SKM-1 treated with dmso at 0.1 percent for 144 hours (cell line): Measurements from ENCODE around the gene POT1.
A peak's percentile ranks its signal among the peaks of the same experiment; 100 is the strongest.
"Not testable (repeated sequence)": the region's sequence is repeated elsewhere in the genome, so short reads cannot be mapped to it uniquely, and the experiment has no call there.

Experiments
- DNase-seq: peaks from one replicate; lab custom pipeline; 2025; ENCODE audit not compliant: unreplicated experiment; lab: John Stamatoyannopoulos, UW

The POT1 gene

GRCh38 chr7:124929467-124930172, at the start of gene POT1:
POT1 (minus strand) TSS chr7:124929825; CDS start chr7:124897173, 32,652 bp downstream.
- peak; percentile 99 for DNase-seq

- DNase-seq: not testable (repeated sequence)
Observed at GRCh38 chr7:124975131-124975530, 45.5 kb upstream of the POT1 start.

- DNase-seq: no peak
Observed at GRCh38 chr7:124965553-124965952, 35.9 kb upstream of the POT1 start.

GRCh38 chr7:124959676-124960075, 30.1 kb upstream of the POT1 start:
- DNase-seq: no peak

GRCh38 chr7:124957952-124958351, 28.3 kb upstream of the POT1 start:
- DNase-seq: not testable (repeated sequence)

GRCh38 chr7:124956160-124956559, 26.5 kb upstream of the POT1 start:
- no peak for DNase-seq

- no peak for DNase-seq
Observed at GRCh38 chr7:124954790-124955189, 25.2 kb upstream of the POT1 start.

GRCh38 chr7:124945680-124946079, 16.1 kb upstream of the POT1 start:
- no peak for DNase-seq

- no peak for DNase-seq
Observed at GRCh38 chr7:124943472-124943871, 13.8 kb upstream of the POT1 start.

GRCh38 chr7:124942399-124942798, 12.8 kb upstream of the POT1 start:
- no peak for DNase-seq

- no peak for DNase-seq
Observed at GRCh38 chr7:124940306-124940705, 10.7 kb upstream of the POT1 start.

GRCh38 chr7:124938128-124938527, 8.5 kb upstream of the POT1 start:
- DNase-seq: no peak

GRCh38 chr7:124937076-124937475, 7.5 kb upstream of the POT1 start:
- DNase-seq: no peak

- no peak for DNase-seq
Observed at GRCh38 chr7:124934841-124935240, 5.2 kb upstream of the POT1 start.

- no peak for DNase-seq
Observed at GRCh38 chr7:124930655-124931597, 1.3 kb upstream of the POT1 start.

GRCh38 chr7:124930173-124930623, 573 bp upstream of the POT1 start:
- DNase-seq: no peak

GRCh38 chr7:124924906-124925305, 4.7 kb downstream of the POT1 start:
- DNase-seq: no peak

- DNase-seq: no peak
Observed at GRCh38 chr7:124922200-124922599, 7.4 kb downstream of the POT1 start.

GRCh38 chr7:124919841-124920240, 9.8 kb downstream of the POT1 start:
- no peak for DNase-seq

GRCh38 chr7:124918662-124919061, 11.0 kb downstream of the POT1 start:
- DNase-seq: no peak

- DNase-seq: no peak
Observed at GRCh38 chr7:124915242-124915641, 14.4 kb downstream of the POT1 start.

- no peak for DNase-seq
Observed at GRCh38 chr7:124914298-124914697, 15.3 kb downstream of the POT1 start.
